Renal cortex interstitium (tissue), 15 donors: Measurements from ENCODE around the gene UTP14C. TPM values are rescaled to one million over a fixed set of nuclear protein-coding genes. Genes with fewer than 3 reads are reported as not detected.
"Not testable (repeated sequence)": the region's sequence is repeated elsewhere in the genome, so short reads cannot be mapped to it uniquely, and the experiment has no call there.

Experiments used
- DNase-seq, 11 donors: peaks; one replicate each; pipeline ENCODE4 v3.0.0-alpha.2; 2013; ENCODE audit warnings: low read depth in 9 of 11, low spot score in 4 of 11; ENCODE audit errors: extremely low read depth in 1 of 11
- long read RNA-seq, 16 experiments: transcript quantifications; one replicate each; lab custom pipeline, GENCODE V29; 2026
- polyA plus RNA-seq, 3 donors: library from polyadenylated mRNA; unstranded; fragments of 120-200 nt; gene quantifications; one replicate each; pipeline ENCODE4 v1.2.1, GENCODE V29; 2013; ENCODE audit not compliant: insufficient read length in 3 of 3

The UTP14C gene, protein sequence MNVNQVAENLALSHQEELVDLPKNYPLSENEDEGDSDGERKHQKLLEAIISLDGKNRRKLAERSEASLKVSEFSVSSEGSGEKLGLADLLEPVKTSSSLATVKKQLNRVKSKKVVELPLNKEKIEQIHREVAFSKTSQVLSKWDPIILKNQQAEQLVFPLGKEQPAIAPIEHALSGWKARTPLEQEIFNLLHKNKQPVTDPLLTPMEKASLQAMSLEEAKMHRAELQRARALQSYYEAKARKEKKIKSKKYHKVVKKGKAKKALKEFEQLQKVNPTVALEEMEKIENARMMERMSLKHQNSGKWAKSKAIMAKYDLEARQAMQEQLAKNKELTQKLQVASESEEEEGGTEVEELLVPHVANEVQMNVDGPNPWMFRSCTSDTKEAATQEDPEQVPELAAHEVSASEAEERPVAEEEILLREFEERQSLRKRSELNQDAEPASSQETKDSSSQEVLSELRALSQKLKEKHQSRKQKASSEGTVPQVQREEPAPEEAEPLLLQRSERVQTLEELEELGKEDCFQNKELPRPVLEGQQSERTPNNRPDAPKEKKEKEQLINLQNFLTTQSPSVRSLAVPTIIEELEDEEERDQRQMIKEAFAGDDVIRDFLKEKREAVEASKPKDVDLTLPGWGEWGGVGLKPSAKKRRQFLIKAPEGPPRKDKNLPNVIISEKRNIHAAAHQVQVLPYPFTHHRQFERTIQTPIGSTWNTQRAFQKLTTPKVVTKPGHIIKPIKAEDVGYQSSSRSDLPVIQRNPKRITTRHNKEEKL
- polyA plus RNA-seq = 10 to 100 TPM; 32.1 to 37.4 (median 36.6) TPM
- long read RNA-seq, donor 1, full-length matches to known transcripts = 5 of 5 reads
- long read RNA-seq, donor 1, partial matches to known transcripts = 0 of 5 reads
- long read RNA-seq, donor 1, other reads (novel, unspliced or antisense) = 0 of 5 reads
- long read RNA-seq, donor 2, full-length matches to known transcripts = 1 of 1 reads
- long read RNA-seq, donor 2, partial matches to known transcripts = 0 of 1 reads
- long read RNA-seq, donor 2, other reads (novel, unspliced or antisense) = 0 of 1 reads
- long read RNA-seq, donor 3, full-length matches to known transcripts = 5 of 5 reads
- long read RNA-seq, donor 3, partial matches to known transcripts = 0 of 5 reads
- long read RNA-seq, donor 3, other reads (novel, unspliced or antisense) = 0 of 5 reads
- long read RNA-seq, donor 4, full-length matches to known transcripts = 6 of 6 reads
- long read RNA-seq, donor 4, partial matches to known transcripts = 0 of 6 reads
- long read RNA-seq, donor 4, other reads (novel, unspliced or antisense) = 0 of 6 reads
- long read RNA-seq, donor 5 = 0 reads
- long read RNA-seq, donor 6, full-length matches to known transcripts = 4 of 4 reads
- long read RNA-seq, donor 6, partial matches to known transcripts = 0 of 4 reads
- long read RNA-seq, donor 6, other reads (novel, unspliced or antisense) = 0 of 4 reads
- long read RNA-seq, donor 7, full-length matches to known transcripts = 7 of 7 reads
- long read RNA-seq, donor 7, partial matches to known transcripts = 0 of 7 reads
- long read RNA-seq, donor 7, other reads (novel, unspliced or antisense) = 0 of 7 reads
- long read RNA-seq, donor 8 = 0 reads
- long read RNA-seq, donor 9, full-length matches to known transcripts = 11 of 58 reads
- long read RNA-seq, donor 9, partial matches to known transcripts = 47 of 58 reads
- long read RNA-seq, donor 9, other reads (novel, unspliced or antisense) = 0 of 58 reads
- long read RNA-seq, donor 10, full-length matches to known transcripts = 3 of 3 reads
- long read RNA-seq, donor 10, partial matches to known transcripts = 0 of 3 reads
- long read RNA-seq, donor 10, other reads (novel, unspliced or antisense) = 0 of 3 reads
- long read RNA-seq, donor 11, full-length matches to known transcripts = 4 of 4 reads
- long read RNA-seq, donor 11, partial matches to known transcripts = 0 of 4 reads
- long read RNA-seq, donor 11, other reads (novel, unspliced or antisense) = 0 of 4 reads
- long read RNA-seq, donor 12, full-length matches to known transcripts = 1 of 1 reads
- long read RNA-seq, donor 12, partial matches to known transcripts = 0 of 1 reads
- long read RNA-seq, donor 12, other reads (novel, unspliced or antisense) = 0 of 1 reads
- long read RNA-seq, donor 13 = 0 reads
- long read RNA-seq, donor 14, full-length matches to known transcripts = 5 of 5 reads
- long read RNA-seq, donor 14, partial matches to known transcripts = 0 of 5 reads
- long read RNA-seq, donor 14, other reads (novel, unspliced or antisense) = 0 of 5 reads
- long read RNA-seq, donor 15, full-length matches to known transcripts = 6 of 6 reads
- long read RNA-seq, donor 15, partial matches to known transcripts = 0 of 6 reads
- long read RNA-seq, donor 15, other reads (novel, unspliced or antisense) = 0 of 6 reads
- long read RNA-seq, donor 16, full-length matches to known transcripts = 27 of 27 reads
- long read RNA-seq, donor 16, partial matches to known transcripts = 0 of 27 reads
- long read RNA-seq, donor 16, other reads (novel, unspliced or antisense) = 0 of 27 reads

DNA sequence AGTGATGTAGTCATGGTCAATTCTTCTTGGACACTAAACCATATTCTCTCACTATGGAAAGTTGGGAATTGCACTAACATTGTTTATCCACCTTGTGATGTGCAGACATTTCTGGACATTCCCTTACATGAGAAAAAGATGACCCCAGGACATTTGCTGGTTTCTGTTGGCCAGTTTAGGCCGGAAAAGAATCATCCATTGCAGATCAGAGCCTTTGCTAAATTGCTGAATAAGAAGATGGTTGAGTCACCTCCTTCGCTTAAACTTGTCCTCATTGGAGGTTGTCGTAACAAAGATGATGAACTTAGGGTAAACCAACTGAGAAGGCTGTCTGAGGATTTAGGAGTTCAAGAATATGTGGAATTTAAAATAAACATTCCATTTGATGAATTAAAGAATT lies at the start of gene UTP14C:
UTP14C (plus strand) TSS at position 211 of the 400 bp plus-strand sequence. CDS start 4,114 bp downstream, outside the sequence.
- no peak for DNase-seq

DNA sequence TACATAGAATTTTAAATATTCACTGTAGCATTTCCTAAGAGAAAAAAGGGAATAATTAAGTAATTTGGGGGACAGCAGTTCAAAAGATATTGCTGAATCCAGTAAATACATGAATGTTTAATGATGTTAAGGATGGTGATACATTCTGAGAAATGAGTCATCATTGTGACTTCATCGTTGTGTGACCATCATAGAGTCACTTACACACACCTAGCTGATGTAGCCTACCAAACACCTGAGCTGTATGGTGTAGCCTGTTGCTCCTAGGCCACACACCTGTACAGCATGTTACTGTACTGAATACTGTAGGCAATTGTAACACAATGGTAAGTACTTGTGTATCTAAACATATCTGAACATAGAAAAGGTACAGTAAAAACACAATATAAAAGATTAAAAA lies 48.1 kb upstream of the UTP14C start:
- DNase-seq = no peak

DNA sequence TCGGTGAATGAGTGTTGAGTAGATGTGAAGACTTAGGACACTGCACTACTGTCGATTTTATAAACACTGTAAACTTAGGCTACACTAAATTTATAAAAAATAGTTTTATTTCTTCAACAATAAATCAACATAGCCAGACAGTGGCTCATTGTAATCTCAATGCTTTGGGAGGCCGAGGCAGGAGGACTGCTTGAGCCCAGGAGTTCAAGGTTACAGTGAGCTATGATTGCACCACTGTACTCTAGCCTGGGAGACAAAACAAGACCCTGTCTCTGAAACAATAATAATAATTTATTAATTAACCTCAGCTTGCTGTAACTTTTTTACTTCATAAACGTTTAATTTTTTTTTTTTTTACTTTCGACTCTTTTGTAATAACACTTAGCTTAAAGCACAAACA lies 47.6 kb upstream of the UTP14C start:
- DNase-seq = no peak

DNA sequence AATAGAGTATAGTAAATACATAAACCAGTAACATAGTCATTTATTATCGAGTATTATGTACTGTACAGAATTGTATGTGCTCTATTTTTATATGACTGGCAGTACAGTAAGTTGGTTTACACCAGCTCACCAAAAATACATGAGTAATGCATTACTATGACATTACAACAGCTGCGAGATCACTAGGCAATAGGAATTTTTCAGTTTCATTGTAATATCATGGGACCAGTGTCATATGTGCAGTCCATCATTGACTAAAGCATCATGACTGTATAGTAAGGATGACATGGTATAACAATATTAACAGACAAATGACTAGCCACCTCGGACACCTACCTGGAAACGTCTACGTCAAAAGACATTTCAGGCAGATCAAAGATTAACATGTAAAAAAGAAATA lies 46.9 kb upstream of the UTP14C start:
- no peak for DNase-seq

DNA sequence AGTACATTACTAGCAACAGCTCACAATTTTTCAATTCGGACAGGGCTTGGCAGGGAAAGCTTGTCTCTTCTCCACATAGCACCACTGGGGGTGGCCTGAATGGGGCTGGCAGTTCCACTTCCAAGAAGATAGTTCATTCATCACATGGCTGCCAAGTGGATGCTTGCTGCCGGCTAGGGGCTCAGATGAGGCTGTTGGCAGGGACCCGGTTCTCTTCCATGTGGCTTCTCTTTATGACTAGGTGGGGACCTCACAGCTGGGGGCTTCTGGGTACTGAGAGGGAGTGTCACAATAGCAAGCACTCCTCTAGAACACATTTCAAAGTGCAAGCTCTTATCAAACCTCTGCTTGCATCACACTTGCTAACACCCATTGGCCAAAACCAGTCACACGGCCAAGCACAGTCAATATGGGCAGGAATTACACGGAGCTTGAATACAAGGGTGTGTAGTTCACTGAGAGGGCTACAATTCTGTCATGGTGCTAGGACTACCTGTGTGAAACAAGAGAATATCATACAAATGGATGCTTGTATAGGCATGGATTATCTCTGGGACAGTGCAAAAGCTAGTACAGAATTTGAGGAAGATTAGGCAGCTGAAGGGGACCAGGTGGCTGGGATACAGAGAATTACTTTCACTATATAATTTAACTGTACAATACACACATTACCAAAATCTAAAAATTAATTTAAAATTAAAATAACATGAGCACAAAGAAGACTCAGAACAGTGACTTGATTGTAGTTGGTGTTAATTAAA lies 45.5 kb upstream of the UTP14C start:
- no peak for DNase-seq

DNA sequence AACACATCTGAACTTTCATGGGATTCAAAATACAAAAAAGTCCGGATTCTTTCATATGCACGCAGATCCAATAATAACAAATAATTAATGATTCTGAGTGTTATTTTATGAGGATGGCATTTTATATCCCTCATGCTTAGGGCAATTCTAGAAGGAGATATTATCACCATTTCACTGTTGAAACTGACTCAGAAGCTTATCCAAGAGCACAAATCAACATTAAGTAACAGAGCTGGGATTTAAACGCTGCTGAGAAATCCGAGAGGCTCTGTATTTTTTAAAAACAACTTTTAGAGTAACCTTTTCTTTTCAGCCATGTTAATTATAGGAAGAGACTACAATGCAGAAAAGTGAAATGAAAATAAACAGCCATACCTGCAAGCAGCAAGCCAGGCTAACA lies 43.6 kb upstream of the UTP14C start:
- no peak for DNase-seq

DNA sequence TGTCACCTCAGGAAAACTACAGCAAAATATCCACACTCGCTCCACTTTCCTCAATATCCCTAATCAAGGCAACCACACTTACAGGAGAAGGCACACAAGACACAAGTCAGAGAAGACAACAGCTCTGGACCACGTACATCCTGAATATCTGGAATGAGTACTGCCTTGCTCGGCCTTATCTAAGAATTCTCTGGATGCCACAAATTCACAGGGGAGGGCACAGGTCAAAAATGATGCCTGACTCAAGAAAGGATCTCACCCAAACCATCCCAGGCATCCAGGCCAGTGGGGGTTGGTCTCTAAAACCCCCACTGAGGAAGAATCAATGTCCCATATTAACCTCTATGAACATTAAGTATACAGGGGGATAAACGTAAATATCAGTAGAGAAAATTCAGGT lies 43.1 kb upstream of the UTP14C start:
- no peak for DNase-seq

DNA sequence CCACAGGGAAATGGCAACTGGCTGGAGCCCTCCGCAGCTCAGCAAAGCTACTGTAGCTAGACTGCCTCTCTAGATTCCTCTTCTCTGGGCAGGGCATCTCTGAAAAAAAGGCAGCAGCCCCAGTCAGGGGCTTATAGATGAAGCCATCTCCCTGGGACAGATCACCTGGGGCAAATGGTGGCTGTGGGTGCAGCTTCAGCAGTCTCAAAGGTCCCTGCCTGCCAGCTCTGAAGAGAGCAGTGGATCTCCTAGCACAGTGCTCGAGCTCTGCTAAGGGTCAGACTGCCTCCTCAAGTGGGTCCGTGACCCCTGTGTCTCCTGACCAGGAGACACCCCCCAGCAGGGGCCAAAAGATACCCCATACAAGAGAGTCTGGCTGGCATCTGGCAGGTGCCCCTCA lies 41.2 kb upstream of the UTP14C start:
- DNase-seq = not testable (repeated sequence)

DNA sequence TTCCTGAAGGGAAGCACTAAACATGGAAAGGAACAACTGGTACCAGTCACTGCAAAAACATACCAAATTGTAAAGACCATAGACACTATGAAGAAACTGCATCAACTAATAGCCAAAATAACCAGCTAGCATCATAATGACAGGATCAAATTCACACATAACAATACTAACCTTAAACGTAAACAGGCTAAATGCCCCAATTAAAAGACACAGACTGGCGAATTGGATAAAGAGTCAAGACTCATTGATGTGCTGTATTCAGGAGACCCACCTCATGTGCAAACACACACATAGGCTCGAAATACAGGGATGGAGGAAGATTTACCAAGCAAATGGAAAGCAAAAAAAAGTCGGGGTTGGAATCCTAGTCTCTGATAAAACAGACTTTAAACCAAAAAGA lies 39.6 kb upstream of the UTP14C start:
- DNase-seq = not testable (repeated sequence)

DNA sequence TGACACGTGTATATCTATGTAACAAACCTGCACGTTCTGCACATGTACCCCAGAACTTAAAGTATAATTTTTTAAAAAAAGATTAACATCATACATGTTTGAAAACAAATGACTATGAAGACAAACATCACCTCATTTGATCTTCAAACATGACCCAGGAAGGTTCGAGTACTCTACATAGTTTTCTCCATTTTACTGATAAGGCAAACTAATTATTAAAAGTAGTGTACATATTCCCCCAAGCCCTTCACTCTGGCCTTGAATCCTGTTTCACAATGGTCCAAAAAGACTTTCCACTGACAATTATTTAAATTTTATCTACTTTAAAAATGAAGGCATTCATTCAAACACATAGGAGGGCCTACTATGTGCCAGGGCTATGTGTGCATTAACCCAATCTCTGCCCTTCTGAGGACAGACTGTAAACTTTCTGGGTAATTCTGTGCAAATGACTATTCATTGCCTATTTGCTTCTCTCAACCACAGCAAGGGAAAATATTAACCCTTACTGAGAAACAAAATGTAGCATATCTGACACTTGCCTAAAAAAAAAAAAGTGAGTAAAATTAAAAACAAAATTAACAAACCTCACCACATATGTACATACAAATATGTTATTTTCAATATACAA lies 35.4 kb upstream of the UTP14C start:
- no peak for DNase-seq

DNA sequence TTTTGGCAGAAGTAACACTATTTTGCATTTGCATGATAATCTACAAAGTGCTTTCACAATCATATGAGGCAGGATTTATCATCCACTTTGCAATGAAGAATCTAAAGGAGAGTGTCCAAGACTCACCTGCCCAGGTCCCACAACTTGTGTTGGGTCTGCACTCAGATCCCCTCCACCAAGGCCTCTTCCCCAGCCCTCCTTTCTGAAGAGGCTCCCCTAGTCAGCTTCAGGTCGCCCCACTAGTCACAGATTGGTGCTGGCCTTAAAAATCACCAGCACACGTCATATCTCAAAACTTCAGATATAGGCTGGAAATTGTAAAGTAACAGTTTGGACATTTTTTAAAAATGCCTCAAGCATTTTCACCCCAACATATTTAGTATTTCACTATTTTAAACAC lies 30.8 kb upstream of the UTP14C start:
- no peak for DNase-seq

DNA sequence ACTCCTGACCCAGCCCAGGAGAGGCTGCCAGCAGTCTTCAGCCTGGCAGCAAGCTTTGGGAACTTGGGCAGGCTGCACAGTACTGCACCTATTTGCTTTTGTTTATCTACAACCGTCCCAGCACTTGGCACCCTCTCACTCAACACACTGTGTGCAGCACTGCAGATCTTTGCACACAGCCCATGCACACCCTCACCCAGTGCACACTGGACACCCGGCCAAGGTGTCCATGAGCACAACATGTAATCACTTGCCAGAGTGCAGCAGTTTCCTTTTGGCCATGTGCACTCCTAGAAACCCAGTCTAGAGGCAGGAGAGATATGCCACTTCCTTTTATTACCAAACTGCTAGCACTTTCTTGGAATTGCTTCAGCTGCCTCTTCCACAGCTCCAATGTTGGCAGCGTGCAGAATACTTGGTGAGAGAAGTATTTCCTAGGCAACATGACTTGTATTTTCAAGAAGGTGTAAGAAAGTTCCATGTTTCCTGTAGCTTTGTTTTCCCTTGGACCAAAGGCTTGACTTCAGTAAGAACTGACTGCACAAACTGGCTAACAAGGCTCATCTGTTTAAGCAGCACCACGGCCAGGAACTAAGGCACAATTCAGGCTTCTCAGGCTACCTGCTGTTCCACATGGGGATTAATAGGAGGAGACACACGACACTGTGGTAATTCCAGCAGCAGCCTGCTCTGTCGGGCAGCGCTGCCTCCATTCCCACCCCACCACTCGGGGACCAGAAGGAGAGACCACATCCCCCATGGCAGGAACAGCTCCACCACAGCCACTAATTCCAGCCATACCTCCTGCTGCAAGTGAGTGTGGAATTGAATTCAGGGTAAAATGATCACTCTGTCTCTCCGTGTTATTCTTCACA lies 28.6 kb upstream of the UTP14C start:
- no peak for DNase-seq

DNA sequence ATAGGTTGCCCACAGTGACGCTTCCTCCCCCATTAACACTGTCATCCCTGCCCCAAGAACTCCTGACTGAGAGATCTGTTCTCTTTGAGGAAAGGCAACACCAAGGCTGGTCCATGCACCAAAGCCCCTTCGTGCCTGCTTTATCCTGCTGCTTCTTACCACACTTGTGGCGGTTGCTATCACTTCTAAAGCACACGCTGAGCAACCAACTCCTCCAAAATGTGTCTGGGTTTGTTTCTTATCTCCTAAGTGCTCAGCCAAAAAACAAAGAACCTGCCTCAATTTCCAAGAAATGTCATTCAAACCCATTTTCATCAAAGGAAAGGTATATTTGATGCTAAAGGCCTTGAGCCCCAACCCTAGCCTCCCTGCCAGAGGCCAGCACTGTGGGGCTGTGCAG lies 27.9 kb upstream of the UTP14C start:
- DNase-seq = no peak

DNA sequence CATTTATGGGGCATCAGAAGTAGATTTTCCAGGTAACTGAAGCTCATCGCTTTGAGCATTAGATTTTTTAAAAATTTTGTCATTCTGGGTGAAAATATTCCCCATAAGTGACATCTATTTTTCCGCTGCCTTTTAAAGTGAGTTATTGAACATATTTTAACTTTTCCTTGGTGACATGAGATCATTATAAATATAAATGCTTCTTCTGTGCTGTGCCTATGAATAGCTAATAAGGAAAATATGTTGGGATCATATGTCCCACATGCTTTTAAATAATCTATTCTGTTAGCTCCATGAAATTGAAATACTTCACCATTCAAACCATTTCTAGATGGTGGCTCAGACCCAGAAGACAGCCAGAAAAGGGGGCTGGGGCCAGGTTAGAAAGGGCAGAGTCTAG lies 27.3 kb upstream of the UTP14C start:
- no peak for DNase-seq
